HepG2 (cell line): ENCODE results near the gene PPP1R13B. TPM values are rescaled to one million over a fixed set of nuclear protein-coding genes. Genes with fewer than 3 reads are reported as not detected.

Experiments
- BHLHE40 ChIP-seq: IDR thresholded peaks from 2 replicates; pipeline ENCODE4 v1.6.1; 2011; ENCODE audit warnings: low read length, improper control_type of control experiment
- FOXK1 ChIP-seq: sonication (generic); formaldehyde crosslinking; IDR thresholded peaks from 2 replicates; pipeline ENCODE4 v1.4.0; 2020; ENCODE audit warnings: low read depth, missing genetic modification reagents, borderline replicate concordance
- GPN1 ChIP-seq: sonication (generic); formaldehyde crosslinking; IDR thresholded peaks from 2 replicates; pipeline ENCODE4 v1.5.1; 2020; ENCODE audit warnings: missing genetic modification reagents, borderline replicate concordance
- KAT2B ChIP-seq: fragments of 150-350 bp; IDR thresholded peaks from 2 replicates; pipeline ENCODE4 v1.6.1; 2014; ENCODE audit warnings: low read depth, low read length, borderline replicate concordance
- NR1H2 ChIP-seq: sonication (generic); formaldehyde crosslinking; IDR thresholded peaks from 2 replicates; pipeline ENCODE4 v1.8.1; 2022; ENCODE audit warnings: low read depth, missing genetic modification reagents, borderline replicate concordance
- NR2F1 ChIP-seq, 2 experiments: fragments of 450-650 bp in 1 of 2; formaldehyde crosslinking in 1 of 2; IDR thresholded peaks; 2 replicates each; pipeline versions ENCODE4 v1.5.0 to v1.6.1; 2016 to 2020; ENCODE audit warnings: mild to moderate bottlenecking in 1 of 2, missing compliant biosample characterization in 1 of 2, missing genetic modification reagents in 1 of 2, moderate library complexity in 1 of 2
- PHB2 ChIP-seq: fragments of 450-650 bp; IDR thresholded peaks from 2 replicates; pipeline ENCODE4 v1.6.1; 2018; ENCODE audit not compliant: partially characterized antibody
- RAD21 ChIP-seq: fragments of 450-650 bp; formaldehyde crosslinking; IDR thresholded peaks from 2 replicates; pipeline ENCODE4 v1.5.0; 2020; ENCODE audit warnings: mild to moderate bottlenecking
- SNAPC5 ChIP-seq: sonication (generic); formaldehyde crosslinking; IDR thresholded peaks from 2 replicates; pipeline ENCODE4 v1.8.1; 2023; ENCODE audit warnings: mild to moderate bottlenecking, missing genetic modification reagents, borderline replicate concordance
- TOE1 ChIP-seq: sonication (generic); formaldehyde crosslinking; IDR thresholded peaks from 2 replicates; pipeline ENCODE4 v1.4.0; 2020; ENCODE audit warnings: mild to moderate bottlenecking, missing genetic modification reagents
- ZBTB43 ChIP-seq: sonication (generic); formaldehyde crosslinking; conservative IDR thresholded peaks from 2 replicates; pipeline ENCODE4 v1.4.0; 2020; ENCODE audit warnings: missing genetic modification reagents
- ZFP36L2 ChIP-seq: sonication (generic); formaldehyde crosslinking; IDR thresholded peaks from 2 replicates; pipeline ENCODE4 v1.4.0; 2020; ENCODE audit warnings: missing genetic modification reagents
- ZKSCAN5 ChIP-seq: sonication (generic); formaldehyde crosslinking; IDR thresholded peaks from 2 replicates; pipeline ENCODE4 v1.5.1; 2020; ENCODE audit warnings: mild to moderate bottlenecking, missing genetic modification reagents
- ZNF496 ChIP-seq: sonication (generic); formaldehyde crosslinking; IDR thresholded peaks from 2 replicates; pipeline ENCODE4 v1.8.1; 2023; ENCODE audit warnings: mild to moderate bottlenecking, moderate library complexity, missing genetic modification reagents; ENCODE audit not compliant: insufficient replicate concordance
- polyA plus RNA-seq, 8 experiments: library from polyadenylated mRNA; depleted of rRNA in 3 of 8; stranded (reverse) in 7 of 8; unstranded in 1 of 8; fragments of >200 nt; fragmentation: Illumina TruSeq in 4 of 8; extraction: Trizol in 4 of 8; gene quantifications; 2 replicates each; pipeline versions ENCODE4 v1.2.1 to v1.2.3, GENCODE V29; 2011 to 2016; ENCODE audit warnings: low read depth in 4 of 8, missing spikeins in 1 of 8, mixed read lengths in 1 of 8; ENCODE audit not compliant: insufficient read depth in 1 of 8
- total RNA-seq, 5 experiments: library from RNA; depleted of rRNA; stranded (reverse); fragments of >200 nt; fragmentation: Illumina TruSeq; extraction: Trizol; gene quantifications; 2 replicates each; pipeline ENCODE4 v1.2.3, GENCODE V29; 2016; ENCODE audit warnings: low read depth in 1 of 5
- TF ChIP-seq, protein P1 (sequence below): sonication (generic); formaldehyde crosslinking; IDR thresholded peaks from 2 replicates; pipeline ENCODE4 v1.9.0; 2022; ENCODE audit warnings: missing genetic modification reagents, mild to moderate bottlenecking, borderline replicate concordance
- TF ChIP-seq, protein P2 (sequence below): sonication (generic); formaldehyde crosslinking; IDR thresholded peaks from 2 replicates; pipeline ENCODE4 v1.4.0; 2020; ENCODE audit warnings: mild to moderate bottlenecking, low read depth, missing genetic modification reagents
- TF ChIP-seq, protein P3 (sequence below): sonication (generic); formaldehyde crosslinking; IDR thresholded peaks from 2 replicates; pipeline ENCODE4 v1.4.0; 2020; ENCODE audit warnings: missing genetic modification reagents
- TF ChIP-seq, protein P4 (sequence below): sonication (generic); formaldehyde crosslinking; IDR thresholded peaks from 2 replicates; pipeline ENCODE4 v1.8.0; 2022; ENCODE audit warnings: mild to moderate bottlenecking, missing genetic modification reagents

PPP1R13B gene
- total and polyA plus RNA-seq, 2 of the 13 experiments (the other 11 are each of a cell fraction or from before 2014, with no cell fraction given) = 4.6 to 9.4 TPM

DNA sequence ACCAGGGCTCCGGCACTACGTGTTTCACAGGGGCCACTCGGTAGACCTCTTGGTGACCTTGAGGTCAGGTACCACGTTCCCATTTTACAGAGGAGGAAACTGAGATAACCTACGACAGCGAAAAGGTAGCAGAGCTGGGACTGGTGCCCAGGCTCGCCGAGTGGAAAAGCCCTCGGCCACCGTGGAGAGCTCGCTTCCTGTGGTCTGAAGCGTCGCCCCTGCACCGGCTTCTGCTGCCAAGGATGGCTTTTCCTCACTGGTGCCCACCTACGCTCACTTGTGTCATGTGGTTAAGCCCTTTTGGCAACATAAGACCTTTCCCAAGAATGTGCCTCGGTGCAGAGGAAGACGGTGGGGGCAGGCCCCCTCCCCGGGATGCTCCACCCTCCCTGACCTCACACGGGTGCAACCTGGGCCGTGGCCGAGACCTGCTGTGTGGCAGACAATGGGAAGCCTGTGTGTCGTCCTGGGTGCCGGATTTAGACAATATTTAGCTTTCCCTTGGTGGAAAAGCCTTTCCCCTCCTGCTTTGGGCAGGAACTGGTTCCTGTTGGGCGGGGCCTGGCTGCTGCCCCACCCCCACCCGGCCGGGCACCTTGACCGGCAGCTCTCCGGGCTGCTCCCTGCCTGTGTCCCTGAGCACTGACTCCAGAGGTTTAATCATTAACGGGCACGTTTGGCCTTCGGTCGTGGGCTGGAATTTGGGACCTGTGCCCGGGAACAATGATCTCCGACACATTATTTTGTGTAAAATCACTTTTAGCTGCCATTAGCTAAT lies 32.4 kb upstream of the PPP1R13B start (continued):
- no peak for TF ChIP-seq ZNF496 (CRISPR knock-in tag)
- TF ChIP-seq ZBTB43 = peak; percentile 48
- TF ChIP-seq NR1H2 (CRISPR knock-in tag) = no peak
- TF ChIP-seq, protein P1, sequence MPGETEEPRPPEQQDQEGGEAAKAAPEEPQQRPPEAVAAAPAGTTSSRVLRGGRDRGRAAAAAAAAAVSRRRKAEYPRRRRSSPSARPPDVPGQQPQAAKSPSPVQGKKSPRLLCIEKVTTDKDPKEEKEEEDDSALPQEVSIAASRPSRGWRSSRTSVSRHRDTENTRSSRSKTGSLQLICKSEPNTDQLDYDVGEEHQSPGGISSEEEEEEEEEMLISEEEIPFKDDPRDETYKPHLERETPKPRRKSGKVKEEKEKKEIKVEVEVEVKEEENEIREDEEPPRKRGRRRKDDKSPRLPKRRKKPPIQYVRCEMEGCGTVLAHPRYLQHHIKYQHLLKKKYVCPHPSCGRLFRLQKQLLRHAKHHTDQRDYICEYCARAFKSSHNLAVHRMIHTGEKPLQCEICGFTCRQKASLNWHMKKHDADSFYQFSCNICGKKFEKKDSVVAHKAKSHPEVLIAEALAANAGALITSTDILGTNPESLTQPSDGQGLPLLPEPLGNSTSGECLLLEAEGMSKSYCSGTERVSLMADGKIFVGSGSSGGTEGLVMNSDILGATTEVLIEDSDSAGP (CRISPR knock-in tag) = no peak; the same call in 1 of the 2 replicates
- TF ChIP-seq PHB2 = no peak
- TF ChIP-seq SNAPC5 (CRISPR knock-in tag) = no peak
- TF ChIP-seq RAD21 (CRISPR knock-in tag) = peak; percentile 13
- TF ChIP-seq, protein P2, sequence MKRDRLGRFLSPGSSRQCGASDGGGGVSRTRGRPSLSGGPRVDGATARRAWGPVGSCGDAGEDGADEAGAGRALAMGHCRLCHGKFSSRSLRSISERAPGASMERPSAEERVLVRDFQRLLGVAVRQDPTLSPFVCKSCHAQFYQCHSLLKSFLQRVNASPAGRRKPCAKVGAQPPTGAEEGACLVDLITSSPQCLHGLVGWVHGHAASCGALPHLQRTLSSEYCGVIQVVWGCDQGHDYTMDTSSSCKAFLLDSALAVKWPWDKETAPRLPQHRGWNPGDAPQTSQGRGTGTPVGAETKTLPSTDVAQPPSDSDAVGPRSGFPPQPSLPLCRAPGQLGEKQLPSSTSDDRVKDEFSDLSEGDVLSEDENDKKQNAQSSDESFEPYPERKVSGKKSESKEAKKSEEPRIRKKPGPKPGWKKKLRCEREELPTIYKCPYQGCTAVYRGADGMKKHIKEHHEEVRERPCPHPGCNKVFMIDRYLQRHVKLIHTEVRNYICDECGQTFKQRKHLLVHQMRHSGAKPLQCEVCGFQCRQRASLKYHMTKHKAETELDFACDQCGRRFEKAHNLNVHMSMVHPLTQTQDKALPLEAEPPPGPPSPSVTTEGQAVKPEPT = 0 out of 2 replicates have a peak, but pooled peaks have one; percentile 50
- no peak for TF ChIP-seq KAT2B
- TF ChIP-seq, protein P3, sequence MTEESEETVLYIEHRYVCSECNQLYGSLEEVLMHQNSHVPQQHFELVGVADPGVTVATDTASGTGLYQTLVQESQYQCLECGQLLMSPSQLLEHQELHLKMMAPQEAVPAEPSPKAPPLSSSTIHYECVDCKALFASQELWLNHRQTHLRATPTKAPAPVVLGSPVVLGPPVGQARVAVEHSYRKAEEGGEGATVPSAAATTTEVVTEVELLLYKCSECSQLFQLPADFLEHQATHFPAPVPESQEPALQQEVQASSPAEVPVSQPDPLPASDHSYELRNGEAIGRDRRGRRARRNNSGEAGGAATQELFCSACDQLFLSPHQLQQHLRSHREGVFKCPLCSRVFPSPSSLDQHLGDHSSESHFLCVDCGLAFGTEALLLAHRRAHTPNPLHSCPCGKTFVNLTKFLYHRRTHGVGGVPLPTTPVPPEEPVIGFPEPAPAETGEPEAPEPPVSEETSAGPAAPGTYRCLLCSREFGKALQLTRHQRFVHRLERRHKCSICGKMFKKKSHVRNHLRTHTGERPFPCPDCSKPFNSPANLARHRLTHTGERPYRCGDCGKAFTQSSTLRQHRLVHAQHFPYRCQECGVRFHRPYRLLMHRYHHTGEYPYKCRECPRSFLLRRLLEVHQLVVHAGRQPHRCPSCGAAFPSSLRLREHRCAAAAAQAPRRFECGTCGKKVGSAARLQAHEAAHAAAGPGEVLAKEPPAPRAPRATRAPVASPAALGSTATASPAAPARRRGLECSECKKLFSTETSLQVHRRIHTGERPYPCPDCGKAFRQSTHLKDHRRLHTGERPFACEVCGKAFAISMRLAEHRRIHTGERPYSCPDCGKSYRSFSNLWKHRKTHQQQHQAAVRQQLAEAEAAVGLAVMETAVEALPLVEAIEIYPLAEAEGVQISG = peak; percentile 74
- peak; percentile 92 for TF ChIP-seq BHLHE40
- no peak for TF ChIP-seq ZFP36L2 (CRISPR knock-in tag)
- TF ChIP-seq NR2F1 (CRISPR knock-in tag; IDR thresholded peaks at IDR 0.05) = peak; percentile 54 to 77
- no peak for TF ChIP-seq TOE1 (CRISPR knock-in tag)
- peak; percentile 69; the same call in 1 of the 2 replicates for TF ChIP-seq FOXK1 (CRISPR knock-in tag)
- TF ChIP-seq ZKSCAN5 (CRISPR knock-in tag) = no peak
- TF ChIP-seq, protein P4, sequence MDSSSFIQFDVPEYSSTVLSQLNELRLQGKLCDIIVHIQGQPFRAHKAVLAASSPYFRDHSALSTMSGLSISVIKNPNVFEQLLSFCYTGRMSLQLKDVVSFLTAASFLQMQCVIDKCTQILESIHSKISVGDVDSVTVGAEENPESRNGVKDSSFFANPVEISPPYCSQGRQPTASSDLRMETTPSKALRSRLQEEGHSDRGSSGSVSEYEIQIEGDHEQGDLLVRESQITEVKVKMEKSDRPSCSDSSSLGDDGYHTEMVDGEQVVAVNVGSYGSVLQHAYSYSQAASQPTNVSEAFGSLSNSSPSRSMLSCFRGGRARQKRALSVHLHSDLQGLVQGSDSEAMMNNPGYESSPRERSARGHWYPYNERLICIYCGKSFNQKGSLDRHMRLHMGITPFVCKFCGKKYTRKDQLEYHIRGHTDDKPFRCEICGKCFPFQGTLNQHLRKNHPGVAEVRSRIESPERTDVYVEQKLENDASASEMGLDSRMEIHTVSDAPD = peak; percentile 95
- no peak for TF ChIP-seq GPN1 (CRISPR knock-in tag)
